H9 (cell line): ENCODE data around the gene CDH16. TPM values are rescaled to one million over a fixed set of nuclear protein-coding genes. Genes with fewer than 3 reads are reported as not detected.

ENCODE experiments used
- DNase-seq: peaks from one replicate; pipeline ENCODE4 v3.0.0-alpha.2; 2017
- H2AFZ ChIP-seq: one replicate; pipeline ENCODE4 v1.6.1; 2013; ENCODE audit warnings: mild to moderate bottlenecking, low read length, control low read depth, moderate library complexity
- H2AK5ac ChIP-seq: 2 replicates; pipeline ENCODE4 v1.6.1; 2013; ENCODE audit warnings: low read length, control low read depth, mixed read lengths; ENCODE audit not compliant: insufficient read length
- H2BK120ac ChIP-seq: one replicate; pipeline ENCODE4 v1.6.1; 2013; ENCODE audit warnings: low read depth, mild to moderate bottlenecking, low read length, control low read depth, inconsistent platforms; ENCODE audit not compliant: poor library complexity, severe bottlenecking
- H2BK12ac ChIP-seq: 2 replicates; pipeline ENCODE4 v1.6.1; 2013; ENCODE audit warnings: low read length, control low read depth, mixed read lengths, low read depth; ENCODE audit not compliant: insufficient read length
- H2BK15ac ChIP-seq: 2 replicates; pipeline ENCODE4 v1.6.1; 2013; ENCODE audit warnings: low read depth, low read length, control low read depth
- H2BK20ac ChIP-seq: one replicate; pipeline ENCODE4 v1.6.1; 2013; ENCODE audit warnings: low read depth, mild to moderate bottlenecking, low read length, control low read depth, inconsistent platforms; ENCODE audit not compliant: poor library complexity, severe bottlenecking
- H2BK5ac ChIP-seq: 2 replicates; pipeline ENCODE4 v1.6.1; 2013; ENCODE audit warnings: low read length, control low read depth, mixed read lengths; ENCODE audit not compliant: insufficient read length
- H3K14ac ChIP-seq: 2 replicates; pipeline ENCODE4 v1.6.1; 2013; ENCODE audit warnings: low read length, control low read depth; ENCODE audit not compliant: insufficient read depth
- H3K18ac ChIP-seq: 2 replicates; pipeline ENCODE4 v1.6.1; 2013; ENCODE audit warnings: low read depth, mild to moderate bottlenecking, mixed read lengths, low read length, control low read depth; ENCODE audit not compliant: insufficient read length
- H3K23ac ChIP-seq: 2 replicates; pipeline ENCODE4 v1.6.1; 2013; ENCODE audit warnings: low read length, control low read depth, mixed read lengths, low read depth; ENCODE audit not compliant: insufficient read length
- H3K23me2 ChIP-seq: 2 replicates; pipeline ENCODE4 v1.6.1; 2013; ENCODE audit warnings: low read depth, mild to moderate bottlenecking, mixed read lengths, low read length, control low read depth; ENCODE audit not compliant: insufficient read length, poor library complexity, severe bottlenecking
- H3K27ac ChIP-seq: 2 replicates; pipeline ENCODE4 v1.5.1; 2013; ENCODE audit warnings: low read length, control low read depth, mixed read lengths, low read depth; ENCODE audit not compliant: insufficient read length
- H3K27me3 ChIP-seq: 2 replicates; pipeline ENCODE4 v1.6.1; 2013; ENCODE audit warnings: low read length, control low read depth, inconsistent platforms; ENCODE audit not compliant: insufficient read depth
- H3K4ac ChIP-seq: 2 replicates; pipeline ENCODE4 v1.6.1; 2013; ENCODE audit warnings: low read depth, mild to moderate bottlenecking, control low read depth, inconsistent platforms, low read length, moderate library complexity
- H3K4me1 ChIP-seq: 2 replicates; pipeline ENCODE4 v1.6.1; 2013; ENCODE audit warnings: low read length, control low read depth, inconsistent platforms; ENCODE audit not compliant: insufficient read depth
- H3K4me2 ChIP-seq: 2 replicates; pipeline ENCODE4 v1.6.1; 2013; ENCODE audit warnings: low read length, control low read depth, mixed read lengths; ENCODE audit not compliant: insufficient read length, insufficient read depth
- H3K56ac ChIP-seq: 2 replicates; pipeline ENCODE4 v1.6.1; 2013; ENCODE audit warnings: low read depth, mild to moderate bottlenecking, mixed read lengths, low read length, control low read depth; ENCODE audit not compliant: insufficient read length
- H3K79me1 ChIP-seq: 2 replicates; pipeline ENCODE4 v1.6.1; 2013; ENCODE audit warnings: low read depth, mild to moderate bottlenecking, moderate library complexity, low read length, control low read depth, inconsistent platforms; ENCODE audit not compliant: insufficient read depth, poor library complexity, severe bottlenecking
- H3K79me2 ChIP-seq: 2 replicates; pipeline ENCODE4 v1.6.1; 2013; ENCODE audit warnings: low read length, control low read depth, inconsistent platforms; ENCODE audit not compliant: insufficient read depth
- H3K9ac ChIP-seq: 2 replicates; pipeline ENCODE4 v1.6.1; 2013; ENCODE audit warnings: low read length, control low read depth, mixed read lengths; ENCODE audit not compliant: insufficient read length; ENCODE audit errors: extremely low read depth
- H3K9me3 ChIP-seq: one replicate; pipeline ENCODE4 v1.6.1; 2013; ENCODE audit warnings: low read depth, low read length, inconsistent platforms; ENCODE audit not compliant: control insufficient read depth
- H3T11ph ChIP-seq: one replicate; pipeline ENCODE4 v1.6.1; 2013; ENCODE audit warnings: mild to moderate bottlenecking, low read length, control low read depth, inconsistent platforms
- H4K20me1 ChIP-seq: one replicate; pipeline ENCODE4 v1.6.1; 2013; ENCODE audit not compliant: control insufficient read depth, insufficient read length, insufficient read depth
- H4K5ac ChIP-seq: 2 replicates; pipeline ENCODE4 v1.6.1; 2013; ENCODE audit warnings: low read depth, mild to moderate bottlenecking, mixed read lengths, low read length, control low read depth; ENCODE audit not compliant: insufficient read length
- H4K8ac ChIP-seq: replicated peaks from 2 replicates; pipeline ENCODE4 v1.6.1; 2013; ENCODE audit warnings: low read length, control low read depth, mixed read lengths, low read depth; ENCODE audit not compliant: insufficient read length
- H4K91ac ChIP-seq: 2 replicates; pipeline ENCODE4 v1.6.1; 2013; ENCODE audit warnings: low read depth, mild to moderate bottlenecking, moderate library complexity, mixed read lengths, low read length, control low read depth; ENCODE audit not compliant: insufficient read length
- H3K27ac Mint-ChIP-seq, 3 experiments: 2 replicates in 2 of 3; 3 replicates in 1 of 3; pipeline ENCODE4 v1.8.0; 2020 to 2021; ENCODE audit warnings: mixed read lengths in 3 of 3, mild to moderate bottlenecking in 1 of 3, moderate library complexity in 1 of 3
- H3K27me3 Mint-ChIP-seq: 2 replicates; pipeline ENCODE4 v1.8.0; 2021; ENCODE audit warnings: low read depth, mild to moderate bottlenecking, moderate library complexity, mixed read lengths
- H3K36me3 Mint-ChIP-seq, 3 experiments: 2 replicates in 2 of 3; 3 replicates in 1 of 3; pipeline ENCODE4 v1.8.0; 2020 to 2021; ENCODE audit warnings: low read depth in 3 of 3, mixed read lengths in 3 of 3; ENCODE audit not compliant: insufficient read depth in 1 of 3
- H3K4me1 Mint-ChIP-seq, 2 experiments: 2 replicates each; pipeline ENCODE4 v1.8.0; 2020; ENCODE audit warnings: mixed read lengths in 2 of 2
- H3K4me3 Mint-ChIP-seq, 2 experiments: 2 replicates in 1 of 2; 3 replicates in 1 of 2; pipeline ENCODE4 v1.8.0; 2020 to 2021; ENCODE audit warnings: mild to moderate bottlenecking in 2 of 2, mixed read lengths in 2 of 2, moderate library complexity in 1 of 2
- H3K9me3 Mint-ChIP-seq, 2 experiments: 2 replicates in 1 of 2; 3 replicates in 1 of 2; pipeline ENCODE4 v1.8.0; 2020; ENCODE audit warnings: mild to moderate bottlenecking in 2 of 2, mixed read lengths in 2 of 2, moderate library complexity in 1 of 2
- WGBS: extraction: QIAGEN DNeasy Blood & Tissue Kit; methylation state at CpG from one replicate; pipeline ENCODE4 v1.1.7; 2013; ENCODE audit warnings: missing lambda C conversion rate, low lambda C conversion rate, mixed read lengths; ENCODE audit not compliant: insufficient read length; ENCODE audit errors: extremely low coverage; 5-methylcytosine and 5-hydroxymethylcytosine counted together
- total RNA-seq: library from RNA; stranded (reverse); gene quantifications from 2 replicates; pipeline ENCODE4 v1.2.1, GENCODE V29; 2021
- TF ChIP-seq, protein P1 (sequence below): fragments of 200-600 bp; sonication (generic); conservative IDR thresholded peaks from 3 replicates; pipeline ENCODE4 v1.8.0; 2021; ENCODE audit warnings: antibody characterized with exemption, mild to moderate bottlenecking

CDH16 gene
- total RNA-seq, 1 experiment from 2014 or later: not detected

- no CpG with 5 or more reads among the region's 9 CpGs for WGBS
- H4K20me1 ChIP-seq: no peaks in the 10 kb centered on the region
- Mint-ChIP-seq H3K27ac (no peak overlapping the region), H3K9me3 (no peaks in the 10 kb centered on the region; a peak in 1 of 5 replicates), H3K4me3 (no peak overlapping the region), H3K27me3 (peaks cover 64% of the 10 kb centered on the region), H3K36me3 (no peaks in the 10 kb centered on the region; a peak in 1 of 7 replicates), H3K4me1 (peaks cover 0 to 7% of the 10 kb centered on the region in 2 experiments; a peak in 2 of 4 replicates)
- no peak overlapping the region for H2BK5ac ChIP-seq
- H2BK120ac ChIP-seq: no peak overlapping the region
- no peaks in the 10 kb centered on the region for H3K4me1 ChIP-seq
- H3K56ac ChIP-seq: no peak overlapping the region
- no peak overlapping the region for H4K8ac ChIP-seq
- DNase-seq: no peak
- no peak overlapping the region for H3K14ac ChIP-seq
- no peak overlapping the region for H3K9ac ChIP-seq
- H3K4ac ChIP-seq: no peak overlapping the region
- no peak overlapping the region for H2BK12ac ChIP-seq
- no peak overlapping the region for H3K4me2 ChIP-seq
- no peak overlapping the region for H2BK20ac ChIP-seq
- H3K79me1 ChIP-seq: no peaks in the 10 kb centered on the region
- no peak overlapping the region for H2AFZ ChIP-seq
- H4K5ac ChIP-seq: no peak overlapping the region
- H2AK5ac ChIP-seq: no peak overlapping the region
- H2BK15ac ChIP-seq: no peak overlapping the region
- H3K27ac ChIP-seq: no peak overlapping the region
- H3K27me3 ChIP-seq: peaks cover 12% of the 10 kb centered on the region; the same call in 1 of the 2 replicates
- peaks cover 5% of the 10 kb centered on the region for H3K23me2 ChIP-seq
- H3K23ac ChIP-seq: no peak overlapping the region
- H3K9me3 ChIP-seq: no peaks in the 10 kb centered on the region
- H3K18ac ChIP-seq: no peak overlapping the region
- H3T11ph ChIP-seq: no peak overlapping the region
- TF ChIP-seq, protein P1, sequence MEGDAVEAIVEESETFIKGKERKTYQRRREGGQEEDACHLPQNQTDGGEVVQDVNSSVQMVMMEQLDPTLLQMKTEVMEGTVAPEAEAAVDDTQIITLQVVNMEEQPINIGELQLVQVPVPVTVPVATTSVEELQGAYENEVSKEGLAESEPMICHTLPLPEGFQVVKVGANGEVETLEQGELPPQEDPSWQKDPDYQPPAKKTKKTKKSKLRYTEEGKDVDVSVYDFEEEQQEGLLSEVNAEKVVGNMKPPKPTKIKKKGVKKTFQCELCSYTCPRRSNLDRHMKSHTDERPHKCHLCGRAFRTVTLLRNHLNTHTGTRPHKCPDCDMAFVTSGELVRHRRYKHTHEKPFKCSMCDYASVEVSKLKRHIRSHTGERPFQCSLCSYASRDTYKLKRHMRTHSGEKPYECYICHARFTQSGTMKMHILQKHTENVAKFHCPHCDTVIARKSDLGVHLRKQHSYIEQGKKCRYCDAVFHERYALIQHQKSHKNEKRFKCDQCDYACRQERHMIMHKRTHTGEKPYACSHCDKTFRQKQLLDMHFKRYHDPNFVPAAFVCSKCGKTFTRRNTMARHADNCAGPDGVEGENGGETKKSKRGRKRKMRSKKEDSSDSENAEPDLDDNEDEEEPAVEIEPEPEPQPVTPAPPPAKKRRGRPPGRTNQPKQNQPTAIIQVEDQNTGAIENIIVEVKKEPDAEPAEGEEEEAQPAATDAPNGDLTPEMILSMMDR: no peak
- no peak overlapping the region for H4K91ac ChIP-seq
- no peaks in the 10 kb centered on the region for H3K79me2 ChIP-seq
These were observed 2.4 kb upstream of the CDH16 start for GRCh38 chr16:66920924-66921680.
